T-cell (primary cell): ENCODE results near the gene SDF4. TPM values are rescaled to one million over a fixed set of nuclear protein-coding genes. Genes with fewer than 3 reads are reported as not detected.

Experiments used
- ATAC-seq, 4 experiments: fragments of 200-7000 bp in 3 of 4; fragments of 150-1000 bp in 1 of 4; cut with Tn5 transposase; replicated peaks in 1 of 4; 1 replicate in 3 of 4; 2 replicates in 1 of 4; pipeline ENCODE4 v1.10.0; 2021; ENCODE audit warnings: moderate library complexity in 3 of 4, mild to moderate bottlenecking in 2 of 4, moderate number of reproducible peaks in 1 of 4
- CTCF ChIA-PET, 2 donors: fragments of 300-600 bp; sonication (Branson Sonifier 250); formaldehyde crosslinking; loops; one replicate each; lab custom pipeline; 2022; ENCODE audit warnings: antibody characterized with exemption in 2 of 2; lab: Charles Lee
- POLR2A ChIA-PET, 2 donors: fragments of 300-600 bp; sonication (Branson Sonifier 250); formaldehyde crosslinking; loops; one replicate each; lab custom pipeline; 2022; ENCODE audit warnings: antibody characterized with exemption in 2 of 2; lab: Charles Lee
- DNase-seq, 35 experiments: peaks; one replicate each; pipeline versions ENCODE4 v3.0.0 to v3.0.0-alpha.2; 2013 to 2023
- H3K27ac ChIP-seq: one replicate; pipeline ENCODE4 v1.5.1; 2013; ENCODE audit warnings: low read length
- H3K27me3 ChIP-seq, 2 experiments: replicated peaks in 1 of 2; 1 replicate in 1 of 2; 2 replicates in 1 of 2; pipeline versions ENCODE4 v1.6.1 to v1.7.0; 2013; ENCODE audit warnings: low read length in 1 of 2, mixed read lengths in 1 of 2; ENCODE audit not compliant: control insufficient read depth in 2 of 2, insufficient read depth in 2 of 2; ENCODE audit errors: extremely low read depth in 1 of 2
- H3K36me3 ChIP-seq, 2 donors: 1 replicate in 1 of 2; 2 replicates in 1 of 2; pipeline versions ENCODE4 v1.6.1 to v1.7.0; 2013; ENCODE audit warnings: low read length in 1 of 2; ENCODE audit not compliant: control insufficient read depth in 2 of 2, insufficient read depth in 1 of 2; ENCODE audit errors: extremely low read depth in 1 of 2
- H3K4me1 ChIP-seq, 2 experiments: 1 replicate in 1 of 2; 2 replicates in 1 of 2; pipeline versions ENCODE4 v1.6.1 to v1.7.0; 2013; ENCODE audit warnings: low read length in 2 of 2, mixed read lengths in 1 of 2; ENCODE audit not compliant: insufficient read depth in 2 of 2, control insufficient read depth in 1 of 2; ENCODE audit errors: extremely low read depth in 1 of 2
- H3K4me3 ChIP-seq, 2 donors: 1 replicate in 1 of 2; 2 replicates in 1 of 2; pipeline versions ENCODE4 v1.5.1 to v1.7.0; 2013; ENCODE audit warnings: mild to moderate bottlenecking in 2 of 2, low read length in 1 of 2, moderate library complexity in 1 of 2; ENCODE audit not compliant: control insufficient read depth in 1 of 2; ENCODE audit errors: extremely low read depth in 1 of 2
- H3K9me3 ChIP-seq: 2 replicates; pipeline ENCODE4 v1.7.0; 2013
- H3K27ac Mint-ChIP-seq, 2 donors: one replicate each; pipeline ENCODE4 v1.8.0; 2020 to 2021; ENCODE audit warnings: mild to moderate bottlenecking in 2 of 2, mixed read lengths in 2 of 2
- H3K27me3 Mint-ChIP-seq, 2 donors: one replicate each; pipeline ENCODE4 v1.8.0; 2021 to 2022; ENCODE audit warnings: mixed read lengths in 2 of 2
- H3K36me3 Mint-ChIP-seq: one replicate; pipeline ENCODE4 v1.8.0; 2021; ENCODE audit warnings: mixed read lengths
- H3K4me1 Mint-ChIP-seq, 3 donors: one replicate each; pipeline ENCODE4 v1.8.0; 2020 to 2022; ENCODE audit warnings: mixed read lengths in 3 of 3, mild to moderate bottlenecking in 1 of 3
- H3K4me3 Mint-ChIP-seq, 3 donors: one replicate each; pipeline ENCODE4 v1.8.0; 2020 to 2022; ENCODE audit warnings: mild to moderate bottlenecking in 3 of 3, mixed read lengths in 3 of 3, moderate library complexity in 3 of 3
- H3K9me3 Mint-ChIP-seq, 3 donors: one replicate each; pipeline ENCODE4 v1.8.0; 2020 to 2022; ENCODE audit warnings: mixed read lengths in 3 of 3
- WGBS: methylation state at CpG from one replicate; pipeline ENCODE4 v1.1.5; 2013; ENCODE audit warnings: missing lambda C conversion rate; ENCODE audit not compliant: insufficient coverage; 5-methylcytosine and 5-hydroxymethylcytosine counted together
- total RNA-seq, 35 experiments: library from RNA in 6 of 35; stranded (reverse) in 6 of 35; fragments of 120-200 nt in 1 of 35; gene quantifications; one replicate each; pipeline versions ENCODE4 v1.2.1 to v1.2.4 and lab custom pipeline; 2013 to 2026

The SDF4 gene
- total RNA-seq, 5 donors from 2014 or later (not counting 1 experiment from before 2014, with no cell fraction given), result 98.6 to 151 (median 141) TPM

GRCh38 chr1:1212780-1213344 is 18.9 kb downstream of the SDF4 start:
- H3K36me3 ChIP-seq, result peaks cover 0 to 5% of the 10 kb centered on the region in 2 donors
- Mint-ChIP-seq H3K9me3 (no peaks in the 10 kb centered on the region), H3K4me1 (peaks cover 30 to 53% (median 41%) of the 10 kb centered on the region in 3 donors), H3K27me3 (no peaks in the 10 kb centered on the region), H3K27ac (no peak overlapping the region), H3K4me3 (peak overlapping the region; percentile 28 to 65 (median 58)), H3K36me3 (peaks cover 8% of the 10 kb centered on the region)
- POLR2A ChIA-PET, result no interaction called here
- CTCF ChIA-PET, result no interaction called here
- 4% methylated on average over 17 of the region's 24 CpGs for WGBS
- H3K4me3 ChIP-seq, result peak overlapping the region; percentile 19 to 51
- ATAC-seq (peak; percentile 5 to 12 (median 9)), DNase-seq (peak in 25 of 35 experiments; percentile 32 to 73 (median 46))
- H3K27me3 ChIP-seq, result peaks cover 0 to 2% of the 10 kb centered on the region in 2 experiments
- H3K4me1 ChIP-seq, result peaks cover 21 to 84% of the 10 kb centered on the region in 2 experiments
- peak overlapping the region; percentile 72 for H3K27ac ChIP-seq
- H3K9me3 ChIP-seq, result no peaks in the 10 kb centered on the region

- H3K27ac ChIP-seq, result peak overlapping the region; percentile 47
- peaks cover 0 to 12% of the 10 kb centered on the region in 2 experiments for H3K27me3 ChIP-seq
- Mint-ChIP-seq H3K27me3 (no peaks in the 10 kb centered on the region), H3K36me3 (peaks cover 3% of the 10 kb centered on the region), H3K4me1 (peaks cover 31 to 54% (median 35%) of the 10 kb centered on the region in 3 donors), H3K27ac (peak overlapping the region in 1 of 2 donors; percentile 52), H3K9me3 (no peaks in the 10 kb centered on the region), H3K4me3 (peak overlapping the region; percentile 31 to 65 (median 37))
- POLR2A ChIA-PET, result interaction anchor here in 1 of 2 donors (0.6 kb wide), 1 partner anchor 930 kb away, joined by 7 read pairs; no protein-coding TSS in a partner anchor
- H3K36me3 ChIP-seq, result no peaks in the 10 kb centered on the region
- H3K9me3 ChIP-seq, result no peaks in the 10 kb centered on the region
- DNase-seq (peak in 3 of 35 experiments; percentile 0 to 2 (median 0)), ATAC-seq (no peak)
- H3K4me3 ChIP-seq, result peak overlapping the region in 1 of 2 donors; percentile 5
- H3K4me1 ChIP-seq, result peaks cover 21 to 86% of the 10 kb centered on the region in 2 experiments
- 92% methylated on average over 25 of the region's 28 CpGs for WGBS
- CTCF ChIA-PET, result no interaction called here
Observed at GRCh38 chr1:1211541-1212441, 20.0 kb downstream of the SDF4 start.

- H3K9me3 ChIP-seq, result no peaks in the 10 kb centered on the region
- Mint-ChIP-seq H3K4me1 (peaks cover 25 to 51% (median 33%) of the 10 kb centered on the region in 3 donors), H3K27ac (peak overlapping the region in 1 of 2 donors; percentile 39), H3K4me3 (peak overlapping the region; percentile 6 to 43 (median 25)), H3K9me3 (no peaks in the 10 kb centered on the region), H3K27me3 (no peaks in the 10 kb centered on the region), H3K36me3 (no peaks in the 10 kb centered on the region)
- H3K4me3 ChIP-seq, result no peak overlapping the region
- DNase-seq (peak in 6 of 35 experiments; percentile 0 to 2 (median 0)), ATAC-seq (no peak)
- CTCF ChIA-PET, result no interaction called here
- peaks cover 21 to 85% of the 10 kb centered on the region in 2 experiments for H3K4me1 ChIP-seq
- peaks cover 0 to 19% of the 10 kb centered on the region in 2 experiments for H3K27me3 ChIP-seq
- H3K27ac ChIP-seq, result no peak overlapping the region
- no peaks in the 10 kb centered on the region for H3K36me3 ChIP-seq
- POLR2A ChIA-PET, result no interaction called here
- 95% methylated on average over 28 of the region's 31 CpGs for WGBS
Observed at GRCh38 chr1:1210726-1211540, 20.9 kb downstream of the SDF4 start.

- ATAC-seq (peak in 2 of 4 experiments; percentile 16 to 45), DNase-seq (peak in 18 of 35 experiments; percentile 32 to 67 (median 40))
- CTCF ChIA-PET, result no interaction called here
- 24% methylated on average over 24 of the region's 38 CpGs for WGBS
- peak overlapping the region; percentile 17 to 41 for H3K4me3 ChIP-seq
- POLR2A ChIA-PET, result no interaction called here
- Mint-ChIP-seq H3K27ac (peak overlapping the region; percentile 94 to 95), H3K27me3 (no peaks in the 10 kb centered on the region), H3K9me3 (no peaks in the 10 kb centered on the region), H3K4me1 (peaks cover 15 to 38% (median 18%) of the 10 kb centered on the region in 3 donors), H3K4me3 (peak overlapping the region; percentile 74 to 85 (median 83)), H3K36me3 (no peaks in the 10 kb centered on the region)
- H3K27ac ChIP-seq, result peak overlapping the region; percentile 83
- peaks cover 16 to 79% of the 10 kb centered on the region in 2 experiments for H3K4me1 ChIP-seq
- H3K27me3 ChIP-seq, result peaks cover 0 to 36% of the 10 kb centered on the region in 2 experiments
- no peaks in the 10 kb centered on the region for H3K9me3 ChIP-seq
- no peaks in the 10 kb centered on the region for H3K36me3 ChIP-seq
Observed at GRCh38 chr1:1208713-1209433, 22.9 kb downstream of the SDF4 start.

- Mint-ChIP-seq H3K9me3 (no peaks in the 10 kb centered on the region), H3K4me3 (peak overlapping the region; percentile 74 to 85 (median 83))
- H3K4me1 ChIP-seq, result peaks cover 8 to 66% of the 10 kb centered on the region in 2 experiments
Observed at GRCh38 chr1:1207571-1207892, 24.3 kb downstream of the SDF4 start.

More at GRCh38 chr1:1207571-1207892, 24.3 kb downstream of the SDF4 start:
- ChIA-PET POLR2A (no interaction called here), CTCF (no interaction called here)
- Mint-ChIP-seq H3K36me3 (no peaks in the 10 kb centered on the region), H3K27me3 (no peaks in the 10 kb centered on the region), H3K27ac (peak overlapping the region in 1 of 2 donors; percentile 94), H3K4me1 (peaks cover 15 to 36% (median 18%) of the 10 kb centered on the region in 3 donors)
- H3K9me3 ChIP-seq, result no peaks in the 10 kb centered on the region
- ATAC-seq (no peak), DNase-seq (no peak)
- peaks cover 0 to 38% of the 10 kb centered on the region in 2 experiments for H3K27me3 ChIP-seq
- peak overlapping the region; percentile 83 for H3K27ac ChIP-seq
- WGBS, result 56% methylated on average over 5 of the region's 11 CpGs
- H3K4me3 ChIP-seq, result no peak overlapping the region
- no peaks in the 10 kb centered on the region for H3K36me3 ChIP-seq
